DOHH2 (cell line): ENCODE measurements around the gene C16orf95.

ENCODE experiments used
- H3F3A ChIP-seq: fragments of 200-600 bp; sonication (generic), shearing (Covaris generic); 2 replicates; pipeline ENCODE4 v1.6.0; 2016; ENCODE audit warnings: antibody characterized with exemption, mild to moderate bottlenecking; ENCODE audit not compliant: control insufficient read depth, insufficient read depth
- H3K27ac ChIP-seq: fragments of 200-600 bp; sonication (generic); 2 replicates; pipeline ENCODE4 v1.5.1; 2014; ENCODE audit warnings: low read depth, mild to moderate bottlenecking, low read length, moderate library complexity
- H3K27me3 ChIP-seq: fragments of 200-600 bp; sonication (generic); 2 replicates; pipeline ENCODE4 v1.6.1; 2014; ENCODE audit warnings: mild to moderate bottlenecking, low read length, mixed read lengths; ENCODE audit not compliant: control insufficient read depth
- H3K36me3 ChIP-seq: fragments of 200-600 bp; sonication (generic); 2 replicates; pipeline ENCODE4 v1.6.1; 2014; ENCODE audit warnings: mild to moderate bottlenecking, low read length, moderate library complexity, mixed read lengths; ENCODE audit not compliant: control insufficient read depth
- H3K4me1 ChIP-seq: fragments of 200-600 bp; sonication (generic); 2 replicates; pipeline ENCODE4 v1.6.1; 2014; ENCODE audit warnings: mild to moderate bottlenecking, low read length, mixed read lengths; ENCODE audit not compliant: control insufficient read depth
- H3K4me2 ChIP-seq: fragments of 200-600 bp; sonication (generic); 2 replicates; pipeline ENCODE4 v1.6.0; 2014; ENCODE audit warnings: mild to moderate bottlenecking, low read length, moderate library complexity
- H3K4me3 ChIP-seq: fragments of 200-600 bp; sonication (generic); 2 replicates; pipeline ENCODE4 v1.5.1; 2014; ENCODE audit warnings: mild to moderate bottlenecking, low read length, mixed read lengths
- H3K79me2 ChIP-seq: fragments of 200-600 bp; sonication (generic); 2 replicates; pipeline ENCODE4 v1.6.1; 2014; ENCODE audit warnings: mild to moderate bottlenecking, low read length, mixed read lengths; ENCODE audit not compliant: control insufficient read depth
- H3K9me2 ChIP-seq: fragments of 200-600 bp; sonication (generic); replicated peaks from 2 replicates; pipeline ENCODE4 v1.6.1; 2014; ENCODE audit warnings: mild to moderate bottlenecking, low read length, mixed read lengths; ENCODE audit not compliant: control insufficient read depth
- H3K9me3 ChIP-seq: fragments of 200-600 bp; sonication (generic); 2 replicates; pipeline ENCODE4 v1.6.1; 2014; ENCODE audit warnings: antibody characterized with exemption, low read length, mixed read lengths; ENCODE audit not compliant: control insufficient read depth, insufficient read depth
- H4K20me1 ChIP-seq: fragments of 200-600 bp; sonication (generic); 2 replicates; pipeline ENCODE4 v1.6.0; 2014; ENCODE audit warnings: low read depth, mild to moderate bottlenecking, antibody characterized with exemption, low read length, moderate library complexity; ENCODE audit not compliant: control insufficient read depth, insufficient read depth
- EZH2phosphoT487 ChIP-seq: fragments of 200-600 bp; sonication (generic); IDR thresholded peaks from 2 replicates; pipeline ENCODE4 v1.6.1; 2017; ENCODE audit warnings: borderline replicate concordance, mild to moderate bottlenecking, antibody characterized with exemption, low read length, moderate library complexity, mixed read lengths
- TF ChIP-seq, protein P1 (sequence below): fragments of 200-600 bp; sonication (generic); IDR thresholded peaks from one replicate; pipeline ENCODE4 v1.5.1; 2014; ENCODE audit warnings: antibody characterized with exemption, mild to moderate bottlenecking, low read depth, low read length; ENCODE audit not compliant: poor library complexity, severe bottlenecking

Gene C16orf95

GRCh38 chr16:87293990-87294389, 23.2 kb downstream of the C16orf95 start:
- no peak for TF ChIP-seq EZH2phosphoT487
- TF ChIP-seq, protein P1, sequence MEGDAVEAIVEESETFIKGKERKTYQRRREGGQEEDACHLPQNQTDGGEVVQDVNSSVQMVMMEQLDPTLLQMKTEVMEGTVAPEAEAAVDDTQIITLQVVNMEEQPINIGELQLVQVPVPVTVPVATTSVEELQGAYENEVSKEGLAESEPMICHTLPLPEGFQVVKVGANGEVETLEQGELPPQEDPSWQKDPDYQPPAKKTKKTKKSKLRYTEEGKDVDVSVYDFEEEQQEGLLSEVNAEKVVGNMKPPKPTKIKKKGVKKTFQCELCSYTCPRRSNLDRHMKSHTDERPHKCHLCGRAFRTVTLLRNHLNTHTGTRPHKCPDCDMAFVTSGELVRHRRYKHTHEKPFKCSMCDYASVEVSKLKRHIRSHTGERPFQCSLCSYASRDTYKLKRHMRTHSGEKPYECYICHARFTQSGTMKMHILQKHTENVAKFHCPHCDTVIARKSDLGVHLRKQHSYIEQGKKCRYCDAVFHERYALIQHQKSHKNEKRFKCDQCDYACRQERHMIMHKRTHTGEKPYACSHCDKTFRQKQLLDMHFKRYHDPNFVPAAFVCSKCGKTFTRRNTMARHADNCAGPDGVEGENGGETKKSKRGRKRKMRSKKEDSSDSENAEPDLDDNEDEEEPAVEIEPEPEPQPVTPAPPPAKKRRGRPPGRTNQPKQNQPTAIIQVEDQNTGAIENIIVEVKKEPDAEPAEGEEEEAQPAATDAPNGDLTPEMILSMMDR = no peak
- no peaks in the 10 kb centered on the region for H4K20me1 ChIP-seq
- no peak overlapping the region for H3K4me2 ChIP-seq
- H3K4me3 ChIP-seq = no peak overlapping the region
- H3K9me2 ChIP-seq = no peaks in the 10 kb centered on the region
- H3K4me1 ChIP-seq = peaks cover 26% of the 10 kb centered on the region
- H3K79me2 ChIP-seq = no peaks in the 10 kb centered on the region
- no peak overlapping the region for H3K27ac ChIP-seq
- H3K27me3 ChIP-seq = no peaks in the 10 kb centered on the region
- H3K9me3 ChIP-seq = peaks cover 7% of the 10 kb centered on the region; the same call in 1 of the 2 replicates
- no peaks in the 10 kb centered on the region for H3F3A ChIP-seq
- no peaks in the 10 kb centered on the region for H3K36me3 ChIP-seq

GRCh38 chr16:87291944-87292343, 25.2 kb downstream of the C16orf95 start:
- Histone ChIP-seq H3K27me3 (no peaks in the 10 kb centered on the region), H3K4me3 (no peak overlapping the region), H3K36me3 (no peaks in the 10 kb centered on the region), H3K9me3 (peaks cover 7% of the 10 kb centered on the region; the same call in 1 of the 2 replicates), H3K27ac (no peak overlapping the region), H3K4me1 (peaks cover 18% of the 10 kb centered on the region), H3K4me2 (no peak overlapping the region), H3K9me2 (no peaks in the 10 kb centered on the region), H3K79me2 (no peaks in the 10 kb centered on the region), H4K20me1 (no peaks in the 10 kb centered on the region), H3F3A (no peaks in the 10 kb centered on the region)
- TF ChIP-seq, protein P1 = no peak
- no peak for TF ChIP-seq EZH2phosphoT487

DNA sequence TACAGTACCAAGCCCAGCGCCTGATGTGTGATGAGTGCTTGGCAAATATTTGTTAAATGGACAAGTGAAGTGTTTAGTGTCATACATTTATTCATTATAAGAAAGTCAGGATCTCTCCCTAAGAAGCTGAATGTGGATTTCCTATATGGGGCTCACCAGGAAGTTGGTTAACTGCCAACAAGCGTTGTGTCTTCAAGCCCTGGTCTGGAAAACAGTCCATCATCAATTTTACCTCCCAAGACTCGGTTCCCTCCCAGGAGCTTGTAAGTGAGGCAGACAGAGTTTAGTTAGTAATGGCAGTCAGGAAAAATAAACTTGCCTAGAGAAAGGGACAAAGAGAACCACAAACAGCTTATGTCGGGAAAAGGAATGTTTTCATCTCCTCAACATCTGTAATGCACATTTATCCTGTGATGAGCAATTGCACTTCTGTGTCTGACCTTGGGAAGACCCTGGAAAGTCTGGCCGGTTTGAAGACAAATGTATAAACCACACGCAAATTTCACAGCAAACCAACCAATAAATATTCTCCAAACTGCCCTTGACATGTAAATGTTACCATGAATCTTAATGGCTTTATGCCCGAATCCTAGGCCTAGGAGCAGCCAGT, 28.3 kb downstream of the C16orf95 start:
- H3F3A ChIP-seq = no peaks in the 10 kb centered on the region
- no peaks in the 10 kb centered on the region for H3K4me1 ChIP-seq
- H3K4me2 ChIP-seq = no peak overlapping the region
- peaks cover 7% of the 10 kb centered on the region; the same call in 1 of the 2 replicates for H3K9me3 ChIP-seq
- H3K79me2 ChIP-seq = no peaks in the 10 kb centered on the region
- no peak overlapping the region for H3K4me3 ChIP-seq
- no peaks in the 10 kb centered on the region for H4K20me1 ChIP-seq
- no peak for TF ChIP-seq EZH2phosphoT487
- TF ChIP-seq, protein P1 = no peak
- H3K9me2 ChIP-seq = no peaks in the 10 kb centered on the region
- H3K27me3 ChIP-seq = no peaks in the 10 kb centered on the region
- H3K36me3 ChIP-seq = no peaks in the 10 kb centered on the region
- no peak overlapping the region for H3K27ac ChIP-seq
